Naive thymus-derived CD8-positive, alpha-beta T cell (primary cell): ENCODE data around the gene TAS2R41. TPM values are rescaled to one million over a fixed set of nuclear protein-coding genes. Genes with fewer than 3 reads are reported as not detected.
"Not testable (repeated sequence)": the region's sequence is repeated elsewhere in the genome, so short reads cannot be mapped to it uniquely, and the experiment has no call there.

Source experiments
- ATAC-seq, 2 donors: fragments of 150-1000 bp; cut with Tn5 transposase in 1 of 2; sonication (Bioruptor Pico), chemical (Tn5 transposase) in 1 of 2; 1 replicate in 1 of 2; 2 replicates in 1 of 2; pipeline ENCODE4 v1.10.0; 2021; ENCODE audit warnings: mild to moderate bottlenecking in 2 of 2, moderate library complexity in 2 of 2
- POLR2A ChIA-PET: fragments of 350-600 bp; sonication (Branson Sonifier 250); formaldehyde crosslinking; loops from one replicate; lab custom pipeline; 2021; ENCODE audit warnings: antibody characterized with exemption; lab: Charles Lee
- DNase-seq, 10 donors: peaks; one replicate each; pipeline versions ENCODE4 v3.0.0 to v3.0.0-alpha.2; 2020 to 2022
- H3K27ac Mint-ChIP-seq, 10 donors: one replicate each; pipeline ENCODE4 v1.8.0; 2020 to 2022; ENCODE audit warnings: mild to moderate bottlenecking in 10 of 10, mixed read lengths in 10 of 10, moderate library complexity in 4 of 10, inconsistent platforms in 1 of 10
- H3K27me3 Mint-ChIP-seq, 5 donors: one replicate each; pipeline ENCODE4 v1.8.0; 2021 to 2022; ENCODE audit warnings: mixed read lengths in 5 of 5
- H3K36me3 Mint-ChIP-seq, 3 donors: one replicate each; pipeline ENCODE4 v1.8.0; 2020 to 2022; ENCODE audit warnings: mixed read lengths in 3 of 3, mild to moderate bottlenecking in 2 of 3, inconsistent platforms in 1 of 3
- H3K4me1 Mint-ChIP-seq, 4 donors: one replicate each; pipeline ENCODE4 v1.8.0; 2021 to 2022; ENCODE audit warnings: mixed read lengths in 4 of 4
- H3K4me3 Mint-ChIP-seq, 10 donors: one replicate each; pipeline ENCODE4 v1.8.0; 2020 to 2022; ENCODE audit warnings: mild to moderate bottlenecking in 10 of 10, mixed read lengths in 10 of 10, moderate library complexity in 6 of 10, inconsistent platforms in 1 of 10
- H3K9me3 Mint-ChIP-seq, 9 donors: one replicate each; pipeline ENCODE4 v1.8.0; 2020 to 2022; ENCODE audit warnings: mixed read lengths in 9 of 9, mild to moderate bottlenecking in 3 of 9, inconsistent platforms in 1 of 9, moderate library complexity in 1 of 9
- polyA plus RNA-seq, 3 donors: library from polyadenylated mRNA; unstranded; fragments of 300-500 nt; fragmentation: Illumina TruSeq; gene quantifications; one replicate each; pipeline ENCODE4 v1.2.3, GENCODE V29; 2021
- total RNA-seq, 8 experiments: library from RNA in 2 of 8; stranded (reverse) in 2 of 8; gene quantifications; one replicate each; pipeline ENCODE4 v1.2.3 and lab custom pipeline; 2021 to 2026

The TAS2R41 gene
- total and polyA plus RNA-seq, 5 experiments from 2014 or later, result 0.55 TPM; not detected in 4

- no peak overlapping the region for H3K27ac Mint-ChIP-seq
- H3K4me1 Mint-ChIP-seq, result peaks cover 0 to 2% (median 0%) of the 10 kb centered on the region in 4 donors
- ATAC-seq (no peak), DNase-seq (no peak)
- no peak overlapping the region for H3K4me3 Mint-ChIP-seq
- H3K9me3 Mint-ChIP-seq, result no peaks in the 10 kb centered on the region
- no peaks in the 10 kb centered on the region for H3K27me3 Mint-ChIP-seq
- POLR2A ChIA-PET, result no interaction called here
- H3K36me3 Mint-ChIP-seq, result peaks cover 0 to 54% (median 39%) of the 10 kb centered on the region in 3 donors
Observed at GRCh38 chr7:143514995-143515735, 37.5 kb downstream of the TAS2R41 start.

GRCh38 chr7:143516981-143517380 lies 39.3 kb downstream of the TAS2R41 start:
- no peak for ATAC-seq
- Mint-ChIP-seq H3K27ac (no peak overlapping the region), H3K9me3 (no peaks in the 10 kb centered on the region), H3K36me3 (peaks cover 0 to 57% (median 37%) of the 10 kb centered on the region in 3 donors), H3K4me3 (no peak overlapping the region), H3K27me3 (no peaks in the 10 kb centered on the region), H3K4me1 (peaks cover 0 to 8% (median 2%) of the 10 kb centered on the region in 4 donors)
- DNase-seq, result no peak
- POLR2A ChIA-PET, result no interaction called here

GRCh38 chr7:143518521-143518920 lies 40.8 kb downstream of the TAS2R41 start:
- Mint-ChIP-seq H3K4me3 (no peak overlapping the region), H3K27ac (peak overlapping the region in 1 of 10 donors; percentile 25), H3K36me3 (peaks cover 0 to 51% (median 35%) of the 10 kb centered on the region in 3 donors), H3K9me3 (no peaks in the 10 kb centered on the region), H3K4me1 (peaks cover 0 to 8% (median 2%) of the 10 kb centered on the region in 4 donors), H3K27me3 (no peaks in the 10 kb centered on the region)
- DNase-seq (no peak), ATAC-seq (no peak)
- POLR2A ChIA-PET, result no interaction called here

GRCh38 chr7:143518941-143519340 lies 41.3 kb downstream of the TAS2R41 start:
- Mint-ChIP-seq H3K27ac (no peak overlapping the region), H3K4me3 (no peak overlapping the region)
- POLR2A ChIA-PET, result no interaction called here

GRCh38 chr7:143519411-143520131 lies 41.9 kb downstream of the TAS2R41 start:
- Mint-ChIP-seq H3K27ac (peak overlapping the region in 1 of 10 donors; percentile 15), H3K27me3 (no peaks in the 10 kb centered on the region), H3K36me3 (peaks cover 0 to 40% (median 25%) of the 10 kb centered on the region in 3 donors), H3K4me3 (no peak overlapping the region), H3K4me1 (peaks cover 0 to 8% (median 2%) of the 10 kb centered on the region in 4 donors), H3K9me3 (no peaks in the 10 kb centered on the region)
- no peak for DNase-seq
- no peak for ATAC-seq
- POLR2A ChIA-PET, result interaction anchor here (0.6 kb wide), 1 partner anchor 365 kb away, joined by 3 read pairs; no protein-coding TSS in a partner anchor

More at GRCh38 chr7:143518941-143519340, 41.3 kb downstream of the TAS2R41 start:
- DNase-seq (no peak), ATAC-seq (no peak)
- no peaks in the 10 kb centered on the region for H3K27me3 Mint-ChIP-seq
- peaks cover 0 to 47% (median 32%) of the 10 kb centered on the region in 3 donors for H3K36me3 Mint-ChIP-seq
- H3K4me1 Mint-ChIP-seq, result peaks cover 0 to 8% (median 2%) of the 10 kb centered on the region in 4 donors
- H3K9me3 Mint-ChIP-seq, result no peaks in the 10 kb centered on the region

DNA sequence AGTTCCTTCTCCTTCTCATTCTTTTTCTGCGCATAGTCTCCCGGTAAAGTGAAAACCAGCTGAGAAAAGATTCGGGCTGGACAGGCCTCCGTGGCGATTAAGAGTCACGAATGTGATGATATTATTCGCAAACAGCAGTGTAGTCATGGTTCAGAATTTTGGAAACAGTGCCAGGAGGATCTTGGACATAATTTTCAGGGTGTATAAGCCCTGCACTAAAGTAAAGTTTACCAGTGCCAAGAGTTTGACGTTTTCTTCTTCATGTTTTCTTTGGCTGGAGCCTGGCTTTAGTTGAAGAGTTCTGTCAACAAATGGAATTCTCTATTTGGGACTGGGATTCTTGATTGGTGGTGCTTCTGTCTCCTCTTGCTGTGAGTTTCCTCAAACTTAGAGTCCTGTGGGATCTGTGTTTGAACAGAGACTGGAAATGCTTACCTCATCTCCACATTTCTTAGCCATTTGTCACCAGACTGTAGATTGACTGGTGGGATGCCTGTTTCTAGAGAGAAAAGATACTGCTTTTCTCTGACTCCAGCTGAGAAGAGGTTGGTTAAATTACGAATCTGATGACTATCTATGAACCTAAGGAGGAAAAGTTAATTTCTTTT lies 44.7 kb downstream of the TAS2R41 start:
- H3K4me1 Mint-ChIP-seq, H3K9me3 Mint-ChIP-seq, POLR2A ChIA-PET, H3K4me3 Mint-ChIP-seq, H3K27ac Mint-ChIP-seq, DNase-seq, ATAC-seq, H3K27me3 Mint-ChIP-seq: not testable (repeated sequence)
- peaks cover 0 to 29% (median 18%) of the 10 kb centered on the region in 3 donors for H3K36me3 Mint-ChIP-seq

Other genes starting within 250 kb of the TAS2R41 start
- gene GSTK1, start 214.4 kb upstream of the TAS2R41 start, total RNA-seq, result 100 to 1,000 TPM; 278 to 283 TPM
- 100 to 1,000 TPM; 310 to 355 (median 330) TPM for gene GSTK1, start 214.4 kb upstream of the TAS2R41 start, polyA plus RNA-seq
- gene TMEM139, start 192.9 kb upstream of the TAS2R41 start, total RNA-seq, result 1 to 10 TPM in 1 of 2 experiments, under 1 TPM in 1; 0.29 to 1.2 TPM
- under 1 TPM in 1 of 3 donors, not detected in 2; 0.60 TPM for gene TMEM139, start 192.9 kb upstream of the TAS2R41 start, polyA plus RNA-seq
- gene CASP2, start 189.5 kb upstream of the TAS2R41 start, total RNA-seq, result 10 to 100 TPM; 64.9 to 68.2 TPM
- 10 to 100 TPM; 12.1 to 22.0 (median 14.6) TPM for gene CASP2, start 189.5 kb upstream of the TAS2R41 start, polyA plus RNA-seq
- not detected for gene CLCN1, start 161.8 kb upstream of the TAS2R41 start, total RNA-seq
- gene CLCN1, start 161.8 kb upstream of the TAS2R41 start, polyA plus RNA-seq, result not detected
- gene FAM131B, start 115.2 kb upstream of the TAS2R41 start, total RNA-seq, result 1 to 10 TPM in 1 of 2 experiments, under 1 TPM in 1; 0.78 to 1.2 TPM
- 1 to 10 TPM in 1 of 3 donors, under 1 TPM in 2; 0.44 to 1.1 (median 0.54) TPM for gene FAM131B, start 115.2 kb upstream of the TAS2R41 start, polyA plus RNA-seq
- 100 to 1,000 TPM; 138 to 151 TPM for gene ZYX, start 96.5 kb upstream of the TAS2R41 start, total RNA-seq
- gene ZYX, start 96.5 kb upstream of the TAS2R41 start, polyA plus RNA-seq, result 100 to 1,000 TPM in 1 of 3 donors, 10 to 100 TPM in 2; 58.6 to 142 (median 82.6) TPM
- gene EPHA1, start 69.0 kb upstream of the TAS2R41 start, total RNA-seq, result 10 to 100 TPM; 44.8 to 44.9 TPM
- gene EPHA1, start 69.0 kb upstream of the TAS2R41 start, polyA plus RNA-seq, result 10 to 100 TPM; 10.1 to 37.1 (median 16.2) TPM
- gene TAS2R60, start 34.4 kb upstream of the TAS2R41 start, total RNA-seq, result 1 to 10 TPM in 1 of 2 experiments, under 1 TPM in 1; 0.96 to 1.0 TPM
- under 1 TPM in 1 of 3 donors, not detected in 2; 0.23 TPM for gene TAS2R60, start 34.4 kb upstream of the TAS2R41 start, polyA plus RNA-seq
- not detected for gene CTAGE15, start 93.9 kb downstream of the TAS2R41 start, total RNA-seq
- under 1 TPM in 2 of 3 donors, not detected in 1; 0.09 to 0.19 TPM for gene CTAGE15, start 93.9 kb downstream of the TAS2R41 start, polyA plus RNA-seq
- 10 to 100 TPM; 15.4 to 16.8 TPM for gene TCAF2, start 143.1 kb downstream of the TAS2R41 start, total RNA-seq
- gene TCAF2, start 143.1 kb downstream of the TAS2R41 start, polyA plus RNA-seq, result 1 to 10 TPM; 5.3 to 9.2 (median 9.2) TPM